Measurements from ENCODE around the gene OBI1.

The OBI1 gene

GRCh38 chr13:78572459-78572858 lies 86.5 kb downstream of the OBI1 start:
- DNase-seq: no peak

GRCh38 chr13:78569029-78569428 lies 89.9 kb downstream of the OBI1 start:
- DNase-seq: no peak

GRCh38 chr13:78566631-78567030 lies 92.3 kb downstream of the OBI1 start:
- DNase-seq: no peak

Data from activated CD4-positive, alpha-beta T cell treated with anti-CD3 and anti-CD28 coated beads, Interleukin-2, amount 50 U/mL, for 48 hours (primary cell).